GM12873 (cell line): ENCODE measurements around the gene ZBTB20.

Experiments used
- CTCF ChIP-seq: IDR thresholded peaks from 2 replicates; pipeline ENCODE4 v1.5.1; 2012; ENCODE audit warnings: low read depth, mild to moderate bottlenecking, moderate library complexity, low read length, control low read depth; ENCODE audit not compliant: insufficient read depth; ENCODE audit errors: missing control alignments

Gene ZBTB20

DNA sequence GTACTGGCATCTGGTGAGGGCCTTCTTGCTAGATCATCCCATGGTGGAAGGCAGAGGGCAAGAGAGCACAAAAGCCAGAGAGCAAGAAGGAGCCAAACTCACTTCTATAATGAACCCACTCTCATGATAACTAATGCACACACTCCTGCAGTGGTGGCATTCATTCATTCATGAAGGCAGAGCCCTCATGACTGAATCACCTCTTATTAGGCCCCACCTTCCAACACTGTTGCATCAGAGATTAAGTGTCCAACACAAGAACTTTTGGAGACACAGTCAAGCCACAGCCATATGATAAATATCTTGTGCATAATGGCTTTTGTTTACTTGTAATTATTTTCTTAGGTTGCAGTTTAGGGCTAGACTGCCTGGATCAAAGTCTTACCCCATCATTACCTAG lies 670.6 kb downstream of the ZBTB20 start:
- no peak for TF ChIP-seq CTCF

DNA sequence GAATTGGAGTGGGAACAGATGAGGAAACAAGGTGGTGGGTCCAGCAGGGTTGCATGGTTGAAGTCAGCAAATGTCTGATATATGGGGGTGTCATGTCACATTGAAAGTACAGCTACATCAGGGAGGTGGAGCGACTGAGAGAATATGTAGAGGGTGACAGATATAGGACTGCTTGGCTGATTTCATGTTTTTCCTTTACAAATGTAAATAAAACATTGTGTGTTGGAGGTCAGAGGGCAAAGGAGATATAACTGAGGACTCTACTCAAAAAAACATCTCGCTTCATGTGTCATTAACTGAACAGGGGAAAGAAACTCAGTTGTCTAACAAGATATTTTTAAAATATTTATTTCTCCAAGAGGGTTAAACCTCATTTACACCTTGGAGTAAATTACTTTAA lies 675.6 kb downstream of the ZBTB20 start:
- no peak for TF ChIP-seq CTCF

DNA sequence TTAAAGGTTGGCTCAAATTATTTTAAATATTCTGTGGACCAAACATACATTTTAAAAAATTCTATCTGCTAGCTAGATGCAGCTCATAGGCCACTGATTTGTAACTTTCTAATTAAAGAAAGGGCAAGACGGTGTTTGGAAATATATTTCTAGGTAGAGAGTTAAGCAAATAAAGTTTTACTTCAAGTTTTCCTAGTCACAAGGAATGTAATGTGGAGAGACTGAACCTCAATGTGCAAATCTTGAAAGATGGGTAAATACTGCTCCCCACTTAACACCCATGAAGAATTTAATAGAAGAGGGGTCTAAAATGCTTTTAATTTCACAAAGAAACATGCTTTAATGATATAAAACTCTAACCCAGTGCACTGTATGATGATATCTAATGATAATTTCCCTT lies 678.0 kb downstream of the ZBTB20 start:
- no peak for TF ChIP-seq CTCF

- TF ChIP-seq CTCF = no peak
Measured at GRCh38 chr3:114466816-114467215, 680.3 kb downstream of the ZBTB20 start.

DNA sequence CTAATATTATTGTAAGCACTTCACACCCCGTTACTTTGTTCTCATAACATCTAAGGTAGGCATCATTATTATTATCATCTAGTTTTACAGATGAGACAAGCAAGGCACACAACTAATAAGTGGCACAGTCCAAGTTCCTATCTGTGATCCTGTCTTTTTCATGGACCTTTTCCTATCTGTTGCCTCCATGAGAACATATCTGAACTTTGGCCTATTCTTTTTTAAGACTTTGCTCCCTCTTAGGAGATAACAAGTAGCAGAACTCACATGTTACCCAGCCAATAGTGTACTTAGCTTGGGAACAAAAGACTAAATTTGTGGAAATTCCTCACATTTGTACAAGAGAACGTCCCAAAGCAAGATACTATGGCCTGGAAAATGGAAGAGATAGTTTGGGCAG lies 680.8 kb downstream of the ZBTB20 start:
- TF ChIP-seq CTCF = no peak

GRCh38 chr3:114464548-114464947 lies 682.5 kb downstream of the ZBTB20 start:
- peak; percentile 21 for TF ChIP-seq CTCF

- no peak for TF ChIP-seq CTCF
Measured at GRCh38 chr3:114462750-114463149, 684.3 kb downstream of the ZBTB20 start.

GRCh38 chr3:114460459-114460858 lies 686.6 kb downstream of the ZBTB20 start:
- no peak for TF ChIP-seq CTCF
